Brain pericyte (primary cell): ENCODE measurements around the gene KLF7.

Experiments used
- DNase-seq: peaks from one replicate; pipeline ENCODE4 v3.0.0-alpha.2; 2012; ENCODE audit warnings: low read depth, low spot score

KLF7 gene

GRCh38 chr2:207165121-207166038, at the start of gene KLF7:
Gene KLF7, minus strand, starts transcription at chr2:207165948. Its CDS starts 380 bp downstream, at chr2:207165568.
- no peak for DNase-seq

GRCh38 chr2:207215308-207215707, 49.6 kb upstream of the KLF7 start:
- no peak for DNase-seq

- DNase-seq = no peak
These were observed 48.7 kb upstream of the KLF7 start for GRCh38 chr2:207214446-207214845.

DNA sequence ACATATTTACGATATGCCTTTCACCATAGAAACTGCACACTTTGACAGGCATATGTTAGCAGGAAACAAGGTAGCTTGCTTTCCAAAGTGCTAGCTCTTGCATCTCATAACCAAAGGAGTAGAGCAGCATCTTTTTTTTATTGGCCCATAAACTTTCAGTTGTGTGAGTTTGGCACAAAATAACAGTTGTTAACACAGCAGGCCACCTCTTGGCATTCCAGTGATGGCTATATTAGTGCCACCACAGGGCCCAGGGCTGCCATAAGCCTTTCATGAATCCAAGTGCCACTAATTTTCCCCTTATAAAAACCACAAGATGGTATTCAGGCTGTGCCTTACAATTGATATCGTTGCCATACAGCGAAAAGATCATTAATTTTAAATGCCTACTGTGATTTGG, 40.3 kb upstream of the KLF7 start:
- no peak for DNase-seq

DNA sequence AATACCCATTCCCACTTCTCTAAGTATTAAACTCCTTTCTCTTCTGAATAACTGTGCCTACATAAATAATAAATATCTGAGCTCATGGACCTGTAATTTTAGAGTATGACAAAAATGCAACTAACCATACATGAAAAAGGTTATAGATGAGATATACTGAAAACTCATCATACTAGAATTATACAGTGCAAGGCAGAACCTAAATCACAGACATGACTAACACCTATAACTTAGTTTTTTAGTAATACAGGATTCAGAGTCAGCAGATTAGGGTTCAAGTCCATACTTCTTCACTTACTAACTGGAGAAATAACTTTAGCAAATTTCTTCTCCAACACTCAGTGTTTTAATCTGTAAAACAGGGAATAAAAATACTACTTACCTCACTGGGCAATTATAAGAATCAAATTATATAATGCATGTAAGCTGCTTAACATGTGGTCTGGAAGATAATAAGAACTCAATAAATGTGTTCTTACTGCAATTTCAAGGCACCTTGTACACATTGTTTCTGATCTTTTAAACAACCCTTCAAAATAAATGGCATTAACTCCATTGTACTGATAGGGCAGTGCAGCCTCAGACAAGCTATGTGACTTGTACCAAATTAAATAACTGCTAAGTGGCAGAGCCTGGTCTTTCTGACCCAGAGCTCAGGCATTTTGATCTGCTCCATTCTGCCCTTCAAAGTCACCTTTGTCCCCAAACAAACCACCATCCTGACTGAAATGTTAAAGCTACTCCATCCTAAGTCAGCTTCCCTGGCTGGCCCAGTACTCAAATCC, 39.6 kb upstream of the KLF7 start:
- DNase-seq = no peak

DNA sequence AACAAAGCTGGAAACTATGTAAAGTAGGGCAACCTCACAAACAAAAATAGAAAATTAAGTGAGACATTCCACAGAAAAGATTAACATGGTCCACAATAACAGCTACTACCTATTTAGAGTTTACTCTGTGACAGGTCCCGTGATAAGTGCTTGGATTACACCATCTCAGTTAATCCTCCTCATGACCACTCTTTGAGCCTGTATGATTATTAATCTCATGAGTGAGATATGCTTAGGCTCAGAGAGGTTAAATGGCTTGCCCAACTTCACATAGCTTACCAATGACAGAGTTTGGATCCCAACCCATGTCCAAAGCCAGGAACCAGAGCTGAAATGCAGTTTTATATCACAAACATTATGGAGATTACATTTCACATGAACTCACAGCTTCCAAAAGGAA, 37.3 kb upstream of the KLF7 start:
- DNase-seq = no peak

GRCh38 chr2:207202645-207203044, 36.9 kb upstream of the KLF7 start:
- no peak for DNase-seq

DNA sequence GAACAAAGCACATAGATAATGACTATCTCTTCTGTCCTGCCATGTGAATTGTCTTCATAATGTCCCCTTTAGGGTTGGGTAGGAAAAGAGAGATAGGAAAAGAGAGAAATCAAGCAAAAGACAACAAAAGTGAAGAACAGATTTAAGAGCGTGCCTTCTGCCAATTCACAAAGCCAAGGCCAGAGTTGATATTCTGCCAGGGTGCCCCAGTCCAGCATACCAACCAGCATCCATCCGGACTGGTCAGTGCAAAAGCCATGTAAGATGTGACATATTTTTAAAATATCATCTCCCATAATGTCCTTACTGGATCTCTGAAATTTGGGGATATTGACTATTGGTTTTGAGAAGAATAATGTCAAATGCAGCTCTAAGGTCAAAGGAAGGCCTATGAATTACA, 35.7 kb upstream of the KLF7 start:
- no peak for DNase-seq

GRCh38 chr2:207200136-207200535, 34.4 kb upstream of the KLF7 start:
- no peak for DNase-seq

GRCh38 chr2:207194028-207194427, 28.3 kb upstream of the KLF7 start:
- no peak for DNase-seq

GRCh38 chr2:207188626-207189419, 23.1 kb upstream of the KLF7 start:
- DNase-seq = peak; percentile 79

DNA sequence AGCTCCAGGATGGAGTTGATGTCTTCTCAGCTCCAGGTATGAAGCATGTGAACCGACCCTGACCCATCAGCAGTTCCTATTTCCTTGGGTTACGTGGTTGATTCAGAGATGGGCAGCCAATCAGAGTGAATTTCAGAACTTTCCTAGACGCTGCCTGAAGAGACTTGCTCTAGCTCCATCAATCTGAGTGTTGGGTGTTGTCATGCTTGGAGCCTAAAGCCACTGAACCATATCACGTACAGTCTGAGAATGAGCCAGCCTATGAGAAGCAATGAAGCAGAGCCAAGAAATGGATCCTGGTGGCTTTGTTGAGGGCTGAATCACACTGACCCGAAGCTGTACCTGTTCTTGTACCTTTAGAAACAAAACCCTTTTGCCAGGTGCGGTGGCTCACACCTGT, 19.6 kb upstream of the KLF7 start:
- DNase-seq = no peak

GRCh38 chr2:207184768-207185167, 19.0 kb upstream of the KLF7 start:
- no peak for DNase-seq

- no peak for DNase-seq
These were observed 18.6 kb upstream of the KLF7 start for GRCh38 chr2:207184348-207184747.

DNA sequence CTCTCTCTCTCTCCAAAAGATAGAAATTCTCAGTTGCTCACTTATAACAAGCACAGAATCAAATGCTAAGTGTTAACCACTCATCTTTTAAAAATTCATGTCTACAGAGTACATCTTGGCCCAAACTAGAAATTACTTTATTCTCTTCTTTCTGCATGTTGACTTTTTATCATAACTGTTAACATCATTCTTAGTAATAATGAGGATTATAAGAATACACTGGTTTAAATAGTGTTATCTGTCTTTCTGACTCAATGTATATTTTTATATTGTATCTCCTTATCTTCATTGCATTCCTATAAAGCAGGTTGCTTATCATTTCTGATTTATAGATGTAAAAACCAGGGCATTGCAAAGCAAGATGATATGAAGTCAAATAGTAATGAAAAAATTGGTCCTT, 17.8 kb upstream of the KLF7 start:
- no peak for DNase-seq

- no peak for DNase-seq
These were observed 17.2 kb upstream of the KLF7 start for GRCh38 chr2:207182911-207183310.

GRCh38 chr2:207181526-207182274, 16.0 kb upstream of the KLF7 start:
- DNase-seq = no peak

DNA sequence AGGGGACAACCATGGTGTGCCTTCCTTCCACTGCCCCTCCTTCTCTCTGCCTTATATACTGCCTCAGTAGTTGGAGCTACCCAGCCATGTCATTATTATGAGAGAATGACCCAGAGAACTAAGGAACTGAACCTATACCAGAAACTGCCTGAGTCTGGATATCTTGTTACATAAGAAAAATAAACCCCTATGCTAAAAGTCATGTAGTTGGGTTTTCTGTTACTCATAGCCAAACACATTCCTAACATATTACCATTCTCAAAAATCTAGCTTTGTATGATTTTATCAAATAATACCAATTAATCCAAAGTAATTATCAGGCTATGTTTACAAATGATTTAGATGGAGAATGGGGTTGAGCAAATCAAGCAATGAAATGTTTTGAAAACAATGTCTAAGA, 15.0 kb upstream of the KLF7 start:
- DNase-seq = no peak

GRCh38 chr2:207176247-207176646, 10.5 kb upstream of the KLF7 start:
- no peak for DNase-seq

- no peak for DNase-seq
These were observed 7.9 kb upstream of the KLF7 start for GRCh38 chr2:207173641-207174040.
